Measurements from ENCODE around the gene RTEL1.
"Not testable (repeated sequence)": the region's sequence is repeated elsewhere in the genome, so short reads cannot be mapped to it uniquely, and the experiment has no call there.

The RTEL1 gene, protein sequence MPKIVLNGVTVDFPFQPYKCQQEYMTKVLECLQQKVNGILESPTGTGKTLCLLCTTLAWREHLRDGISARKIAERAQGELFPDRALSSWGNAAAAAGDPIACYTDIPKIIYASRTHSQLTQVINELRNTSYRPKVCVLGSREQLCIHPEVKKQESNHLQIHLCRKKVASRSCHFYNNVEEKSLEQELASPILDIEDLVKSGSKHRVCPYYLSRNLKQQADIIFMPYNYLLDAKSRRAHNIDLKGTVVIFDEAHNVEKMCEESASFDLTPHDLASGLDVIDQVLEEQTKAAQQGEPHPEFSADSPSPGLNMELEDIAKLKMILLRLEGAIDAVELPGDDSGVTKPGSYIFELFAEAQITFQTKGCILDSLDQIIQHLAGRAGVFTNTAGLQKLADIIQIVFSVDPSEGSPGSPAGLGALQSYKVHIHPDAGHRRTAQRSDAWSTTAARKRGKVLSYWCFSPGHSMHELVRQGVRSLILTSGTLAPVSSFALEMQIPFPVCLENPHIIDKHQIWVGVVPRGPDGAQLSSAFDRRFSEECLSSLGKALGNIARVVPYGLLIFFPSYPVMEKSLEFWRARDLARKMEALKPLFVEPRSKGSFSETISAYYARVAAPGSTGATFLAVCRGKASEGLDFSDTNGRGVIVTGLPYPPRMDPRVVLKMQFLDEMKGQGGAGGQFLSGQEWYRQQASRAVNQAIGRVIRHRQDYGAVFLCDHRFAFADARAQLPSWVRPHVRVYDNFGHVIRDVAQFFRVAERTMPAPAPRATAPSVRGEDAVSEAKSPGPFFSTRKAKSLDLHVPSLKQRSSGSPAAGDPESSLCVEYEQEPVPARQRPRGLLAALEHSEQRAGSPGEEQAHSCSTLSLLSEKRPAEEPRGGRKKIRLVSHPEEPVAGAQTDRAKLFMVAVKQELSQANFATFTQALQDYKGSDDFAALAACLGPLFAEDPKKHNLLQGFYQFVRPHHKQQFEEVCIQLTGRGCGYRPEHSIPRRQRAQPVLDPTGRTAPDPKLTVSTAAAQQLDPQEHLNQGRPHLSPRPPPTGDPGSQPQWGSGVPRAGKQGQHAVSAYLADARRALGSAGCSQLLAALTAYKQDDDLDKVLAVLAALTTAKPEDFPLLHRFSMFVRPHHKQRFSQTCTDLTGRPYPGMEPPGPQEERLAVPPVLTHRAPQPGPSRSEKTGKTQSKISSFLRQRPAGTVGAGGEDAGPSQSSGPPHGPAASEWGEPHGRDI (N-terminal part only)

GRCh38 chr20:63657937-63658748 is at the start of gene RTEL1:
Gene RTEL1 (plus strand): TSS chr20:63658312. CDS start chr20:63659403, 1,091 bp downstream.
- peaks cover 10 to 22% of the 10 kb centered on the region in 2 donors for H3K36me3 ChIP-seq (ENCODE audit: control insufficient read depth in 1 of 2, insufficient read depth in 2 of 2, low read length in 2 of 2)
- peaks cover 0 to 30% of the 10 kb centered on the region in 2 donors for H3K4me1 ChIP-seq (ENCODE audit: control insufficient read depth in 1 of 2, insufficient read depth in 2 of 2, low read length in 2 of 2)
- peak within 1 kb of the TSS; percentile 86 to 90 for H3K4me3 ChIP-seq (ENCODE audit: low read depth in 1 of 2, low read length in 2 of 2)
- H3K27me3 ChIP-seq (ENCODE audit: low read depth, low read length), result no peaks in the 10 kb centered on the region
- H3K9me3 ChIP-seq (ENCODE audit: control insufficient read depth in 1 of 2, low read length in 2 of 2), result no peaks in the 10 kb centered on the region
- peak within 1 kb of the TSS; percentile 84 for H3K27ac ChIP-seq (ENCODE audit: low read length)

- Histone ChIP-seq H3K27ac (ENCODE audit: low read length) (no peak overlapping the region), H3K9me3 (ENCODE audit: control insufficient read depth in 1 of 2, low read length in 2 of 2) (no peaks in the 10 kb centered on the region), H3K4me1 (ENCODE audit: control insufficient read depth in 1 of 2, insufficient read depth in 2 of 2, low read length in 2 of 2) (no peaks in the 10 kb centered on the region), H3K4me3 (ENCODE audit: low read depth in 1 of 2, low read length in 2 of 2) (no peak overlapping the region), H3K27me3 (ENCODE audit: low read depth, low read length) (no peaks in the 10 kb centered on the region), H3K36me3 (ENCODE audit: control insufficient read depth in 1 of 2, insufficient read depth in 2 of 2, low read length in 2 of 2) (peaks cover 3% of the 10 kb centered on the region in 2 donors)
Observed at GRCh38 chr20:63610581-63611435, 47.3 kb upstream of the RTEL1 start.

DNA sequence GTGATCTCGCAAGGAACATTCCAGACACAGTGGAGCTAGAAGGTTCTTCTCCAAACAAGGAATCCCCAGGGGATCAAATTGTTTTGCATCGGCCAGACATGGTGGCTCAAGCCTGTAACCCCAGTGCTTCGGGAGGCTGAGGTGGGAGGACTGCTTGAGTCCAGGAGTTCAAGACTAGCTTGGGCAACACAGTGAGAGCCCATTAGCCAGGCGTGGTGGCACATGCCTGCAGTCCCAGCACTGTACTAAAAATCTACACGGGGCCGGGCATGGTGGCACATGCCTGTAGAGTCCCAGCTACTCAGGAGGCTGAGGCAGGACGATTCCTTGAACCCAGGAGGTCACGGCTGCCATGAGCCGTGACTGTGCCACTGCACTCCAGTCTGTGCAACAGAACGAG is 46.5 kb upstream of the RTEL1 start:
- no peaks in the 10 kb centered on the region for H3K27me3 ChIP-seq (ENCODE audit: low read depth, low read length)
- no peak overlapping the region for H3K27ac ChIP-seq (ENCODE audit: low read length)
- H3K36me3 ChIP-seq (ENCODE audit: control insufficient read depth in 1 of 2, insufficient read depth in 2 of 2, low read length in 2 of 2), result peaks cover 3 to 9% of the 10 kb centered on the region in 2 donors
- no peaks in the 10 kb centered on the region for H3K4me1 ChIP-seq (ENCODE audit: control insufficient read depth in 1 of 2, insufficient read depth in 2 of 2, low read length in 2 of 2)
- no peaks in the 10 kb centered on the region for H3K9me3 ChIP-seq (ENCODE audit: control insufficient read depth in 1 of 2, low read length in 2 of 2)
- H3K4me3 ChIP-seq (ENCODE audit: low read depth in 1 of 2, low read length in 2 of 2), result no peak overlapping the region

DNA sequence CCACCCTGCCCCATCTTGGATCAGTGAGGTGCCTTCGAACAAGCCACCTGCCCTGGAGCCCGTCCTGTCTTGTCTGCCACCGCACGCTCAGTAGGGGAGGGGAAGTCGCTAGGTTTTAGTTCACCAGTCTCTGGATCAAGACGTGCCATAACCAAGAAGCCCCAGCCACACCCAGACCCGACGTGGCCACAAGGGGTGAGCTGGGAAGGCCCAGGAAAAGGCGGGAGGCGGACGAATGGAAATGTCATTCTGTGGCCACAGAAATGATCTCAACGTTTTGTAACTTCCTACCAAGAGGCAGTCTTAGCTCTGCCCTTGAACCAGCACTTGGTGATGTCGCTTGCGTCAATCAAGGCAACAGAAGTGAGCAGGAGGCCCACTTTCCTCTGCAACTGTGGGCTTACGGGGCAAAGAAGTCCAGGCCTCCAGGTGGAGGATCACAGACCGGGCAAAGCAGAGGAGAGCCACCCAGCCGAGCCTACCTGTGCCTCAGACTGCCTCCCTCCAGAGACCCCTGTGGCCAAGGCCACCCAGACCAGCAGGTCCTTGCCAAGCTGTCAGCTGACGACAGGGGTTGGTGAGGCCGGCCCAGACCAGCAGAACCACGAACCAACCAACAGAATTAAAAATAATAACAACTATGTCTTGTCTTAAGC is 45.7 kb upstream of the RTEL1 start:
- no peaks in the 10 kb centered on the region for H3K4me1 ChIP-seq (ENCODE audit: control insufficient read depth in 1 of 2, insufficient read depth in 2 of 2, low read length in 2 of 2)
- no peaks in the 10 kb centered on the region for H3K9me3 ChIP-seq (ENCODE audit: control insufficient read depth in 1 of 2, low read length in 2 of 2)
- H3K36me3 ChIP-seq (ENCODE audit: control insufficient read depth in 1 of 2, insufficient read depth in 2 of 2, low read length in 2 of 2), result peaks cover 3 to 14% of the 10 kb centered on the region in 2 donors
- no peak overlapping the region for H3K4me3 ChIP-seq (ENCODE audit: low read depth in 1 of 2, low read length in 2 of 2)
- H3K27ac ChIP-seq (ENCODE audit: low read length), result no peak overlapping the region
- no peaks in the 10 kb centered on the region for H3K27me3 ChIP-seq (ENCODE audit: low read depth, low read length)

- not testable (repeated sequence) for H3K27ac ChIP-seq (ENCODE audit: low read length); H3K4me3 ChIP-seq (ENCODE audit: low read depth in 1 of 2, low read length in 2 of 2); H3K4me1 ChIP-seq (ENCODE audit: control insufficient read depth in 1 of 2, insufficient read depth in 2 of 2, low read length in 2 of 2); H3K9me3 ChIP-seq (ENCODE audit: control insufficient read depth in 1 of 2, low read length in 2 of 2); H3K27me3 ChIP-seq (ENCODE audit: low read depth, low read length)
- peaks cover 14 to 28% of the 10 kb centered on the region in 2 donors for H3K36me3 ChIP-seq (ENCODE audit: control insufficient read depth in 1 of 2, insufficient read depth in 2 of 2, low read length in 2 of 2)
Observed at GRCh38 chr20:63613863-63614594, 44.1 kb upstream of the RTEL1 start.

GRCh38 chr20:63617092-63617875 is 40.8 kb upstream of the RTEL1 start:
- Histone ChIP-seq H3K9me3 (ENCODE audit: control insufficient read depth in 1 of 2, low read length in 2 of 2) (no peaks in the 10 kb centered on the region), H3K27me3 (ENCODE audit: low read depth, low read length) (no peaks in the 10 kb centered on the region), H3K27ac (ENCODE audit: low read length) (no peak overlapping the region), H3K4me1 (ENCODE audit: control insufficient read depth in 1 of 2, insufficient read depth in 2 of 2, low read length in 2 of 2) (no peaks in the 10 kb centered on the region), H3K4me3 (ENCODE audit: low read depth in 1 of 2, low read length in 2 of 2) (no peak overlapping the region), H3K36me3 (ENCODE audit: control insufficient read depth in 1 of 2, insufficient read depth in 2 of 2, low read length in 2 of 2) (peaks cover 14 to 28% of the 10 kb centered on the region in 2 donors)

GRCh38 chr20:63617876-63618265 is 40.2 kb upstream of the RTEL1 start:
- H3K4me1 ChIP-seq (ENCODE audit: control insufficient read depth in 1 of 2, insufficient read depth in 2 of 2, low read length in 2 of 2), result no peaks in the 10 kb centered on the region
- H3K4me3 ChIP-seq (ENCODE audit: low read depth in 1 of 2, low read length in 2 of 2), result no peak overlapping the region
- peaks cover 14 to 28% of the 10 kb centered on the region in 2 donors for H3K36me3 ChIP-seq (ENCODE audit: control insufficient read depth in 1 of 2, insufficient read depth in 2 of 2, low read length in 2 of 2)
- H3K9me3 ChIP-seq (ENCODE audit: control insufficient read depth in 1 of 2, low read length in 2 of 2), result no peaks in the 10 kb centered on the region
- no peak overlapping the region for H3K27ac ChIP-seq (ENCODE audit: low read length)
- no peaks in the 10 kb centered on the region for H3K27me3 ChIP-seq (ENCODE audit: low read depth, low read length)

DNA sequence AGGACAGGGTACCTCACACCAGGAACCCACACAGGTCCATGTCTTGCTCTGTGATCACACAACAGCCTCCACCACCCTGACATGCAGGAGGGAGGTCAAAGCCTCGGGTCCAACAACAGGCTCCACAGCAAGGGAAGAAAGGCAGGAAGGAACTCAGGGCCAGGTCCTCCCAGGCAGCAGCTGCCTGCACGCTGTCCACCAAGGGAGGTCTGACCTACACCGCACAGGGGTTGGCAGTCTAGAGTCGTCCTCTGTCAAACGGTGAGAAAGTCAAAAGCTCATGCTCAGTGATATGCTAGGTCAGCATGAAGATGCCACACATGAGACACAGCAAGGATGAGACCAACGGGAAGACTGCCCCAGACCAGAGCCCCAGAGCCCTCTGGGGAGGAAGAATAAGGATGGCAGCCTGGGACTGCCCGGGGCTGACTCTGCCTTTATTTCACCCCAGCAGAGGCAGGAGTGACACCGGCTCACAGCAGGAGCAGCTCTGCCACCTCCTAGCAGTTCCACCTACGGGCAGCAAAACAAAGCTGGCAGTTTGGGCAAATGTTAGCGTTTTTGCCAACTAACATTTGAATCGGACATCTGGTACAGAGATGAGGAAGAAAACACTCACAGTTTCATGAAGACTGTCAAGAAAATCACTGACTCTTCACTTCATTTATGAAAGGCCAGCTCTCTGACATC is 39.7 kb upstream of the RTEL1 start:
- H3K4me3 ChIP-seq (ENCODE audit: low read depth in 1 of 2, low read length in 2 of 2), result no peak overlapping the region
- peaks cover 14 to 28% of the 10 kb centered on the region in 2 donors for H3K36me3 ChIP-seq (ENCODE audit: control insufficient read depth in 1 of 2, insufficient read depth in 2 of 2, low read length in 2 of 2)
- no peaks in the 10 kb centered on the region for H3K4me1 ChIP-seq (ENCODE audit: control insufficient read depth in 1 of 2, insufficient read depth in 2 of 2, low read length in 2 of 2)
- no peaks in the 10 kb centered on the region for H3K27me3 ChIP-seq (ENCODE audit: low read depth, low read length)
- H3K27ac ChIP-seq (ENCODE audit: low read length), result no peak overlapping the region
- H3K9me3 ChIP-seq (ENCODE audit: control insufficient read depth in 1 of 2, low read length in 2 of 2), result no peaks in the 10 kb centered on the region

Measured in muscle layer of duodenum (tissue), 2 donors.